HL-60 (cell line): ENCODE measurements around the gene ATP10A.

ENCODE experiments used
- DNase-seq, 2 experiments: peaks; one replicate each; pipeline ENCODE4 v3.0.0-alpha.2; 2010 to 2020; ENCODE audit warnings: low read depth in 1 of 2, low spot score in 1 of 2
- H3K27ac ChIP-seq: fragments of 250-450 bp; sonication (Bioruptor Pico); replicated peaks from 2 replicates; pipeline ENCODE4 v1.5.1; 2020; ENCODE audit warnings: mild to moderate bottlenecking, moderate library complexity
- H3K27me3 ChIP-seq: fragments of 250-450 bp; sonication (Bioruptor Pico); 2 replicates; pipeline ENCODE4 v1.5.1; 2021; ENCODE audit warnings: mild to moderate bottlenecking, moderate library complexity; ENCODE audit not compliant: insufficient read depth, poor library complexity, severe bottlenecking
- H3K4me3 ChIP-seq: replicated peaks from 2 replicates; pipeline ENCODE4 v1.5.1; 2011; ENCODE audit warnings: mild to moderate bottlenecking, control low read depth, low read length; ENCODE audit not compliant: insufficient read depth
- GABPA ChIP-seq: IDR thresholded peaks from 2 replicates; pipeline ENCODE4 v1.6.1; 2012; ENCODE audit warnings: low read depth
- POLR2AphosphoS5 ChIP-seq: IDR thresholded peaks from 2 replicates; pipeline ENCODE4 v1.6.1; 2012; ENCODE audit warnings: low read depth
- SPI1 ChIP-seq: IDR thresholded peaks from 2 replicates; pipeline ENCODE4 v1.6.1; 2012; ENCODE audit warnings: low read depth, mild to moderate bottlenecking, borderline replicate concordance
- TF ChIP-seq, protein P1 (sequence below): IDR thresholded peaks from 2 replicates; pipeline ENCODE4 v1.6.1; 2012; ENCODE audit warnings: low read depth; ENCODE audit not compliant: insufficient replicate concordance
- TF ChIP-seq, protein P2 (sequence below): IDR thresholded peaks from one replicate; pipeline ENCODE4 v1.5.1; 2011; ENCODE audit warnings: low read length, control low read depth, inconsistent platforms; ENCODE audit not compliant: insufficient read depth

Gene ATP10A

DNA sequence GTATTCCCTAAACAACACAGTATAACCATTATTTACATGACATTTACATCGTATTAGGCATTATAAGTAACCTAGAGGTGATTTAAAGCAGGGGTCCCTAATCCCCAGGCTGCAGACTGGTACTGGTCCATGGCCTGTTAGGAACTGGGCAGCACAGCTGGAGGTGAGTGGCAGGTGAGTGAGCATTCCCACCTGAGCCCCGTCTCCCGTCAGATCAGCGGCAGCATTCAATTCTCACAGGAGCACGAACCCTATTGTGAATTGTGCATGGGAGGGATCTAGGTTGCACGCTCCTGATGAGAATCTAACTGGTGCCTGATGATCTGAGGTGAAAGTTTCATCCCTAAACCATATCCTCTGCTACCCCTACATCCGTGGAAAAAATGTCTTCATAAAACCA, 138.2 kb downstream of the ATP10A start:
- DNase-seq: no peak
- no peak overlapping the region for H3K27ac ChIP-seq
- no peak overlapping the region for H3K4me3 ChIP-seq
- no peak for TF ChIP-seq GABPA
- TF ChIP-seq SPI1: no peak
- TF ChIP-seq, protein P1, sequence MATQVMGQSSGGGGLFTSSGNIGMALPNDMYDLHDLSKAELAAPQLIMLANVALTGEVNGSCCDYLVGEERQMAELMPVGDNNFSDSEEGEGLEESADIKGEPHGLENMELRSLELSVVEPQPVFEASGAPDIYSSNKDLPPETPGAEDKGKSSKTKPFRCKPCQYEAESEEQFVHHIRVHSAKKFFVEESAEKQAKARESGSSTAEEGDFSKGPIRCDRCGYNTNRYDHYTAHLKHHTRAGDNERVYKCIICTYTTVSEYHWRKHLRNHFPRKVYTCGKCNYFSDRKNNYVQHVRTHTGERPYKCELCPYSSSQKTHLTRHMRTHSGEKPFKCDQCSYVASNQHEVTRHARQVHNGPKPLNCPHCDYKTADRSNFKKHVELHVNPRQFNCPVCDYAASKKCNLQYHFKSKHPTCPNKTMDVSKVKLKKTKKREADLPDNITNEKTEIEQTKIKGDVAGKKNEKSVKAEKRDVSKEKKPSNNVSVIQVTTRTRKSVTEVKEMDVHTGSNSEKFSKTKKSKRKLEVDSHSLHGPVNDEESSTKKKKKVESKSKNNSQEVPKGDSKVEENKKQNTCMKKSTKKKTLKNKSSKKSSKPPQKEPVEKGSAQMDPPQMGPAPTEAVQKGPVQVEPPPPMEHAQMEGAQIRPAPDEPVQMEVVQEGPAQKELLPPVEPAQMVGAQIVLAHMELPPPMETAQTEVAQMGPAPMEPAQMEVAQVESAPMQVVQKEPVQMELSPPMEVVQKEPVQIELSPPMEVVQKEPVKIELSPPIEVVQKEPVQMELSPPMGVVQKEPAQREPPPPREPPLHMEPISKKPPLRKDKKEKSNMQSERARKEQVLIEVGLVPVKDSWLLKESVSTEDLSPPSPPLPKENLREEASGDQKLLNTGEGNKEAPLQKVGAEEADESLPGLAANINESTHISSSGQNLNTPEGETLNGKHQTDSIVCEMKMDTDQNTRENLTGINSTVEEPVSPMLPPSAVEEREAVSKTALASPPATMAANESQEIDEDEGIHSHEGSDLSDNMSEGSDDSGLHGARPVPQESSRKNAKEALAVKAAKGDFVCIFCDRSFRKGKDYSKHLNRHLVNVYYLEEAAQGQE: no peak
- TF ChIP-seq, protein P2, sequence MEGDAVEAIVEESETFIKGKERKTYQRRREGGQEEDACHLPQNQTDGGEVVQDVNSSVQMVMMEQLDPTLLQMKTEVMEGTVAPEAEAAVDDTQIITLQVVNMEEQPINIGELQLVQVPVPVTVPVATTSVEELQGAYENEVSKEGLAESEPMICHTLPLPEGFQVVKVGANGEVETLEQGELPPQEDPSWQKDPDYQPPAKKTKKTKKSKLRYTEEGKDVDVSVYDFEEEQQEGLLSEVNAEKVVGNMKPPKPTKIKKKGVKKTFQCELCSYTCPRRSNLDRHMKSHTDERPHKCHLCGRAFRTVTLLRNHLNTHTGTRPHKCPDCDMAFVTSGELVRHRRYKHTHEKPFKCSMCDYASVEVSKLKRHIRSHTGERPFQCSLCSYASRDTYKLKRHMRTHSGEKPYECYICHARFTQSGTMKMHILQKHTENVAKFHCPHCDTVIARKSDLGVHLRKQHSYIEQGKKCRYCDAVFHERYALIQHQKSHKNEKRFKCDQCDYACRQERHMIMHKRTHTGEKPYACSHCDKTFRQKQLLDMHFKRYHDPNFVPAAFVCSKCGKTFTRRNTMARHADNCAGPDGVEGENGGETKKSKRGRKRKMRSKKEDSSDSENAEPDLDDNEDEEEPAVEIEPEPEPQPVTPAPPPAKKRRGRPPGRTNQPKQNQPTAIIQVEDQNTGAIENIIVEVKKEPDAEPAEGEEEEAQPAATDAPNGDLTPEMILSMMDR: no peak
- TF ChIP-seq POLR2AphosphoS5: no peak
- no peaks in the 10 kb centered on the region for H3K27me3 ChIP-seq

DNA sequence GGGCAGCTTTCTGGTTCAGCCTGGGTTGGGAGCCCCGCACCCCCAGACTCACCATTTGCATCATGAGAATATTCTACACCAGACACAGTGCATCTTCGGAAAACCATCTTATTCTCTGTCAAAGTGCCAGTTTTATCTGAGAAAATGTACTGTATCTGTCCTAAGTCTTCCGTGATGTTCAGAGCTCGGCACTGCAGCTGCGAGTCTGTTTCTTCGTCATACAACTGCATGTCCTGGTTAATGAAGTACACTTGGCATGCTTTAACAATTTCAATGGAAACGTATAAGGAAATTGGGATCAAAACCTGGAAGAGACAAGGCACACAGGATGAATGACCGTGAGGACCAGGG, 141.5 kb downstream of the ATP10A start:
- Histone ChIP-seq H3K27ac (no peak overlapping the region), H3K27me3 (no peaks in the 10 kb centered on the region), H3K4me3 (no peak overlapping the region)
- DNase-seq: no peak
- TF ChIP-seq, protein P2: no peak
- TF ChIP-seq GABPA: no peak
- TF ChIP-seq, protein P1: no peak
- TF ChIP-seq SPI1: no peak
- no peak for TF ChIP-seq POLR2AphosphoS5

DNA sequence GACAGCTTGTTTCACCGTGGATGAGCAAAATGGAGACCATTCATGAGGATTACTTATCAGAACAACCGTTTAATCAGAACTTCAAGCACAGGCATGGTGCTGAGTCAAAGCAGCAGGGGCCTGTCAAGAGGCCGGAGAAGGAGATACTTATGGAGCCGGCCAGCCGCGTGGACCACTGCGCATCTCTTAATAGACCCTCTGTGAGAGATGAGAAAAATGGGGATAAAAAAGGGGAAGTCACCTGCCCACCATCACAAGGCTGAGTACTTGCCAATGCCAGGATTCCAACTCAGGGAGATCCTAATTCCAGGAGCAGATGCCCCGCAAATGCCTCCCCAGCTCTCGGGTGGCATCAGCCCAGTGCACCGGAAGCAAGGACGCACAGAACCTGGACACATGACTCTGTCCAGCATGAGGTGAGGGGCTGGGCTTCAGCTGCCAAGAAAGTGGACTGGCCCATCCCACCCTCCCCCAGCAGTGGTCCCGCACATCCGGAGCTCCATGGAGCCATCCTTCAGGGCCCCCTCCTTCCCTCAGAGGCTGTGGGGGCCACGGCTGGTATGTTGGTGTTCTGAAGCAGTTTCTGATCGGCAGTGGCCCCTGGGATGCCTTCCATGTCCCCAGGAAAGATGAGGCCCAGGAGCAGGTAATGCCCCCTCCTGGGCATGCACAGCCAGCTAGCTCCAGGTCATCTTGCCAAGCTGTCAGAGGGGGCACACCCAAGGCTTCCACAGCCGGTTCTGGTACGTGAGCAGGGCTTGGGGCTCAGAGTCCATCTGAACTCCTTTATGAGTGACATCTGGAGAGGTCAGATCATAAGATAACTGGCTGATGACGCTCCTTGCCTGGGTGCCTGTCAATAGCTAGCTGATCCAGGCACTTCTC, 143.8 kb downstream of the ATP10A start:
- no peak for DNase-seq
- Histone ChIP-seq H3K27ac (no peak overlapping the region), H3K27me3 (no peaks in the 10 kb centered on the region), H3K4me3 (no peak overlapping the region)
- no peak for TF ChIP-seq GABPA
- TF ChIP-seq, protein P1: no peak
- no peak for TF ChIP-seq POLR2AphosphoS5
- TF ChIP-seq, protein P2: no peak
- no peak for TF ChIP-seq SPI1
